Activated effector memory CD4-positive, alpha-beta T cell treated with anti-CD3 and anti-CD28 coated beads, Interleukin-2, amount 50 U/mL, for 16 hours (primary cell): Measurements from ENCODE around the gene NEIL1.
A peak's percentile ranks its signal among the peaks of the same experiment; 100 is the strongest.
"Not testable (repeated sequence)": the region's sequence is repeated elsewhere in the genome, so short reads cannot be mapped to it uniquely, and the experiment has no call there.

Experiments used
- DNase-seq: peaks from one replicate; pipeline ENCODE4 v3.0.0-alpha.2; 2020

Gene NEIL1

GRCh38 chr15:75335313-75335704, 11.5 kb upstream of the NEIL1 start:
- no peak for DNase-seq

- DNase-seq, result peak; percentile 92
Observed at GRCh38 chr15:75335705-75336355, 11.0 kb upstream of the NEIL1 start, which contains the start of gene COMMD4. Gene COMMD4, plus strand, starts transcription at chr15:75336063. Its CDS starts 27 bp downstream, at chr15:75336090.

GRCh38 chr15:75338661-75339240, 8.1 kb upstream of the NEIL1 start:
- DNase-seq, result no peak

GRCh38 chr15:75339531-75340240, 7.2 kb upstream of the NEIL1 start:
- DNase-seq, result no peak

- DNase-seq, result no peak
Observed at GRCh38 chr15:75342221-75342620, 4.6 kb upstream of the NEIL1 start.

- not testable (repeated sequence) for DNase-seq
Observed at GRCh38 chr15:75343953-75344352, 2.9 kb upstream of the NEIL1 start.

- DNase-seq, result peak; percentile 81
Observed at GRCh38 chr15:75347222-75348033, 589 bp downstream of the NEIL1 start.

GRCh38 chr15:75348034-75348561, 1.3 kb downstream of the NEIL1 start:
- no peak for DNase-seq

- no peak for DNase-seq
Observed at GRCh38 chr15:75348562-75349350, 1.9 kb downstream of the NEIL1 start.

- not testable (repeated sequence) for DNase-seq
Observed at GRCh38 chr15:75349351-75349669, 2.5 kb downstream of the NEIL1 start.

GRCh38 chr15:75349851-75350588, 3.2 kb downstream of the NEIL1 start:
- peak; percentile 86 for DNase-seq

GRCh38 chr15:75350601-75351361, 3.9 kb downstream of the NEIL1 start:
- no peak for DNase-seq

GRCh38 chr15:75352186-75353080, 5.6 kb downstream of the NEIL1 start:
- DNase-seq, result no peak

GRCh38 chr15:75353604-75354003, 6.8 kb downstream of the NEIL1 start:
- no peak for DNase-seq

GRCh38 chr15:75354454-75354853, 7.6 kb downstream of the NEIL1 start:
- no peak for DNase-seq

- DNase-seq, result no peak
Observed at GRCh38 chr15:75355369-75355768, 8.5 kb downstream of the NEIL1 start.

- DNase-seq, result no peak
Observed at GRCh38 chr15:75356006-75356405, 9.2 kb downstream of the NEIL1 start.

GRCh38 chr15:75356517-75356916, 9.7 kb downstream of the NEIL1 start:
- peak; percentile 58 for DNase-seq

- DNase-seq, result peak; percentile 52
Observed at GRCh38 chr15:75357976-75358673, 11.3 kb downstream of the NEIL1 start.
